Measurements from ENCODE around the gene OR5D18. TPM values are rescaled to one million over a fixed set of nuclear protein-coding genes. Genes with fewer than 3 reads are reported as not detected.

The OR5D18 gene
- total and polyA plus RNA-seq, 11 donors = not detected

GRCh38 chr11:55838452-55838851, 19.0 kb downstream of the OR5D18 start, which contains the start of gene OR5D16:
Gene OR5D16 (plus strand): TSS chr11:55838752. CDS start chr11:55838752, 0 bp downstream.
- no peak for ATAC-seq
- TF ChIP-seq CTCF (IDR thresholded peaks at IDR 0.05) (no peak), POLR2A (IDR thresholded peaks at IDR 0.05) (no peak)
- Histone ChIP-seq H3K4me3 (no peak within 1 kb of the TSS), H3K27me3 (no peaks in the 10 kb centered on the region), H3K27ac (no peak within 1 kb of the TSS), H3K9me3 (peaks cover 0 to 20% (median 0%) of the 10 kb centered on the region in 12 donors), H3K36me3 (no peaks in the 10 kb centered on the region), H3K4me1 (no peaks in the 10 kb centered on the region)
- DNase-seq = no peak
- intact Hi-C loops (cut with DNase I) = no loop called here
- WGBS, 4 donors = 22 to 26% (median 24%) methylated on average over 3 of the region's 3 CpGs

- Histone ChIP-seq H3K4me1 (no peaks in the 10 kb centered on the region), H3K9me3 (peaks cover 0 to 6% (median 0%) of the 10 kb centered on the region in 12 donors), H3K27me3 (no peaks in the 10 kb centered on the region), H3K4me3 (no peak overlapping the region), H3K36me3 (no peaks in the 10 kb centered on the region), H3K27ac (no peak overlapping the region)
- ATAC-seq (no peak), DNase-seq (no peak)
- intact Hi-C loops (cut with DNase I) = no loop called here
- TF ChIP-seq POLR2A (IDR thresholded peaks at IDR 0.05) (no peak), CTCF (IDR thresholded peaks at IDR 0.05) (no peak)
- 31 to 49% (median 35%) methylated on average over 2 of the region's 2 CpGs for WGBS, 4 donors
Measured at GRCh38 chr11:55847453-55847852, 28.0 kb downstream of the OR5D18 start.

GRCh38 chr11:55849037-55849436, 29.6 kb downstream of the OR5D18 start:
- no peaks in the 10 kb centered on the region for H3K4me1 ChIP-seq
- no peak overlapping the region for H3K4me3 ChIP-seq
- intact Hi-C loops (cut with DNase I) = no loop called here
- DNase-seq (no peak), ATAC-seq (no peak)
- H3K27ac ChIP-seq = no peak overlapping the region
- peaks cover 0 to 5% (median 0%) of the 10 kb centered on the region in 12 donors for H3K9me3 ChIP-seq
- H3K27me3 ChIP-seq = no peaks in the 10 kb centered on the region
- no peaks in the 10 kb centered on the region for H3K36me3 ChIP-seq
- no peak for TF ChIP-seq CTCF (IDR thresholded peaks at IDR 0.05)
- TF ChIP-seq POLR2A (IDR thresholded peaks at IDR 0.05) = no peak

GRCh38 chr11:55852141-55852540, 32.7 kb downstream of the OR5D18 start:
- H3K9me3 ChIP-seq = no peaks in the 10 kb centered on the region
- no peak overlapping the region for H3K4me3 ChIP-seq
- 68 to 83% (median 72%) methylated on average over 1 of the region's 1 CpG for WGBS, 4 donors
- H3K27me3 ChIP-seq = no peaks in the 10 kb centered on the region
- H3K27ac ChIP-seq = no peak overlapping the region
- H3K36me3 ChIP-seq = no peaks in the 10 kb centered on the region
- intact Hi-C loops (cut with DNase I) = no loop called here
- no peak for TF ChIP-seq POLR2A (IDR thresholded peaks at IDR 0.05)
- TF ChIP-seq CTCF (IDR thresholded peaks at IDR 0.05) = no peak
- DNase-seq = no peak
- ATAC-seq = no peak
- H3K4me1 ChIP-seq = no peaks in the 10 kb centered on the region

All from heart left ventricle (tissue), 16 donors.